ENCODE measurements around the gene HOXB7. TPM values are rescaled to one million over a fixed set of nuclear protein-coding genes. Genes with fewer than 3 reads are reported as not detected.
A peak's percentile ranks its signal among the peaks of the same experiment; 100 is the strongest.

HOXB7 gene
- total and polyA plus RNA-seq, 12 donors = 0.13 to 0.62 (median 0.29) TPM; not detected in 6

GRCh38 chr17:48575673-48576478 lies 34.9 kb downstream of the HOXB7 start:
- peaks cover 0 to 41% (median 7%) of the 10 kb centered on the region in 9 donors for H3K4me1 ChIP-seq
- H3K36me3 ChIP-seq = no peaks in the 10 kb centered on the region
- 16 to 20% methylated on average over 22 of the region's 22 CpGs for WGBS, 2 donors
- peak overlapping the region in 5 of 10 donors; percentile 4 to 61 (median 39) for H3K4me3 ChIP-seq
- intact Hi-C loops (cut with DNase I) = loop anchor here in 2 of 10 donors (5.0 kb wide), 1 partner anchor 34 kb away; no protein-coding TSS in a partner anchor
- ATAC-seq (no peak), DNase-seq (no peak)
- H3K9me3 ChIP-seq = no peaks in the 10 kb centered on the region
- peak overlapping the region in 3 of 10 donors; percentile 14 to 83 (median 58) for H3K27ac ChIP-seq
- H3K27me3 ChIP-seq = peaks cover 66 to 100% (median 100%) of the 10 kb centered on the region in 7 donors
- TF ChIP-seq CTCF (IDR thresholded peaks at IDR 0.05) = no peak

DNA sequence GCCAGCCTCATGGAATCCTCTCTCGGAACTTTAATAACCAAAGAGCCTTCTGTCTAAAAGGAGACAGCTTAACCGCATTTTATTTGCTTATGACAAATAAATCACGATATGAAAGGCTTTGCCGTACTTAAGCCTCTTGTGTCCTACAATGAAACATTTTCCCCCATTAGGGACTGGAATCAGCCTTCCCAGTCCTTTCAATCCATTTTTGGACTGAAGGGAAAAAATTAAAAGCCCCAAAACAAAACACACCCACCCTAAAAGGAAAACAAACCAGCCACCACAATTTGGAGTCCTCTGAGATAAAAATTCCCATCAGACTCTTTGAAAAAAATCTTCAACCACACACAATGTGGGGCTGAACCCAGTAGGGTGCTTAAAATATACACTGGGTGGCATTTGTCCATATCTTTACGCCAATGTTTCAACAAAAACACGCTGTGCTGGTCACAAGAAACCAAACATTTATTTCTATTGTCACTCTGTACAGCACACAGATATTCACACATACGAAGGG lies 35.7 kb downstream of the HOXB7 start:
- no peaks in the 10 kb centered on the region for H3K9me3 ChIP-seq
- 42 to 50% methylated on average over 7 of the region's 7 CpGs for WGBS, 2 donors
- H3K27me3 ChIP-seq = peaks cover 59 to 100% (median 100%) of the 10 kb centered on the region in 7 donors
- peaks cover 0 to 41% (median 7%) of the 10 kb centered on the region in 9 donors for H3K4me1 ChIP-seq
- DNase-seq = no peak
- TF ChIP-seq CTCF (IDR thresholded peaks at IDR 0.05) = no peak
- intact Hi-C loops (cut with DNase I) = loop anchor here in 2 of 10 donors (5.0 kb wide), 1 partner anchor 33 kb away; no protein-coding TSS in a partner anchor
- no peak overlapping the region for H3K27ac ChIP-seq
- no peaks in the 10 kb centered on the region for H3K36me3 ChIP-seq
- ATAC-seq = no peak
- no peak overlapping the region for H3K4me3 ChIP-seq

GRCh38 chr17:48574505-48575065 lies 36.2 kb downstream of the HOXB7 start:
- H3K36me3 ChIP-seq = no peaks in the 10 kb centered on the region
- DNase-seq = no peak
- TF ChIP-seq CTCF (IDR thresholded peaks at IDR 0.05) = no peak
- ATAC-seq = no peak
- H3K4me3 ChIP-seq = no peak overlapping the region
- H3K27ac ChIP-seq = no peak overlapping the region
- no peaks in the 10 kb centered on the region for H3K9me3 ChIP-seq
- intact Hi-C loops (cut with DNase I) = loop anchor here in 2 of 10 donors (5.0 kb wide), 1 partner anchor 32 kb away; no protein-coding TSS in a partner anchor
- peaks cover 0 to 38% (median 7%) of the 10 kb centered on the region in 9 donors for H3K4me1 ChIP-seq
- peaks cover 55 to 100% (median 100%) of the 10 kb centered on the region in 7 donors for H3K27me3 ChIP-seq
- 39 to 47% methylated on average over 8 of the region's 8 CpGs for WGBS, 2 donors

DNA sequence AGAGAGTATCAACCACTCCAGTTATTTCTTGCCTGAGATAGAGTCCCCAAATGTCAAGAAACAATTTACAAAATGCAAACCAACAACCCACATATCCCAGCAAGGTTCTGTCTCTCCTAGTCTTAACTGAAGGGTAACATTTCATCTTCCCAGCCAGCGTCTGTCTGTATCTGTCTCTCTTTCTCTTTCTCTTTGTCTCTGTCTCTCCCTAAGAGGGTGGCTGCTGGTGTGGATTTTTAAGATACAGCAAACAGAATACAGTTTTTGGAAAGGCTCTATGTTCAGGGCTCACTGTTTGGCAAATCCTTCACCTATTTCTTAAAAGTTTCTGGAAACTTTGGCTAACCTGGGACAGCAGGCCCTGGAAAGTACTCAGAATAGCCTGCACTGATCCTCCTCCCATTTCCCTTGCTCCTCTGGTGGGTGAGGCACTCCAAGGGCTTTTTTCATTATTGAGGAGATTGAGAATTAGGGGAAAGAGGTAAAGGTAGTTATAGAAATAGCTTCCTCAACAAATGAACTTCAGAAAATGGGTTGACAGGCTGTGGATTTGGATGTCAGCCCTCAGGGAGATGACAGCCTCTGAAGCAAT lies 38.9 kb downstream of the HOXB7 start:
- Histone ChIP-seq H3K27me3 (peaks cover 37 to 100% (median 100%) of the 10 kb centered on the region in 7 donors), H3K27ac (no peak overlapping the region), H3K9me3 (no peaks in the 10 kb centered on the region), H3K4me1 (peaks cover 0 to 28% (median 8%) of the 10 kb centered on the region in 9 donors), H3K4me3 (no peak overlapping the region), H3K36me3 (no peaks in the 10 kb centered on the region)
- intact Hi-C loops (cut with DNase I) = no loop called here
- no peak for TF ChIP-seq CTCF (IDR thresholded peaks at IDR 0.05)
- DNase-seq (no peak), ATAC-seq (no peak)
- WGBS, 2 donors = 76 to 83% methylated on average over 1 of the region's 1 CpG

All from heart right ventricle (tissue), 16 donors.